HFFc6 (cell line): ENCODE measurements around the gene DGKZ. TPM values are rescaled to one million over a fixed set of nuclear protein-coding genes. Genes with fewer than 3 reads are reported as not detected.
"Not testable (repeated sequence)": the region's sequence is repeated elsewhere in the genome, so short reads cannot be mapped to it uniquely, and the experiment has no call there.

ENCODE experiments used
- DNase-seq: peaks from one replicate; pipeline ENCODE4 v3.0.0-alpha.2; 2018
- H3K27ac Mint-ChIP-seq: 2 replicates; pipeline ENCODE4 v1.8.0; 2020; ENCODE audit warnings: mild to moderate bottlenecking, mixed read lengths
- H3K27me3 Mint-ChIP-seq: 2 replicates; pipeline ENCODE4 v1.8.0; 2021; ENCODE audit warnings: mild to moderate bottlenecking, moderate library complexity, mixed read lengths; ENCODE audit not compliant: insufficient read depth
- H3K36me3 Mint-ChIP-seq: 2 replicates; pipeline ENCODE4 v1.8.0; 2021; ENCODE audit warnings: low read depth, mixed read lengths
- H3K4me1 Mint-ChIP-seq: 2 replicates; pipeline ENCODE4 v1.8.0; 2020; ENCODE audit warnings: low read depth, mixed read lengths
- H3K4me3 Mint-ChIP-seq: 2 replicates; pipeline ENCODE4 v1.8.0; 2020; ENCODE audit warnings: mild to moderate bottlenecking, moderate library complexity, mixed read lengths
- H3K9me3 Mint-ChIP-seq: 2 replicates; pipeline ENCODE4 v1.8.0; 2020; ENCODE audit warnings: mild to moderate bottlenecking, mixed read lengths
- CTCF ChIP-seq: fragments of 200-600 bp; sonication (generic); IDR thresholded peaks from 2 replicates; pipeline ENCODE4 v1.5.0; 2021; ENCODE audit warnings: antibody characterized with exemption, mild to moderate bottlenecking
- long read RNA-seq: library from polyadenylated mRNA; unstranded; transcript quantifications from one replicate; pipeline ENCODE4 v2.0.0, GENCODE V29; 2019
- total RNA-seq, 6 experiments: library from RNA; stranded (reverse); fragmentation: NEBNext Ultra II Directional; extraction: Animal tissue kit (Norgen Biotek cat#: 25700); gene quantifications; 2 replicates in 1 of 6; 3 replicates in 5 of 6; pipeline ENCODE4 v1.2.3, GENCODE V29; 2021

Gene DGKZ
- total RNA-seq, result 10 to 100 TPM; 40.4 to 49.8 (median 46.2) TPM
- long read RNA-seq, partial matches to known transcripts, result 5 of 5 reads
- long read RNA-seq, other reads (novel, unspliced or antisense), result 0 of 5 reads

GRCh38 chr11:46346886-46347636 is at the start of gene DGKZ:
Gene DGKZ (plus strand): TSS chr11:46347463. CDS start chr11:46347660, 197 bp downstream.
- Mint-ChIP-seq H3K27me3 (peaks cover 11% of the 10 kb centered on the region), H3K4me3 (peak within 1 kb of the TSS; percentile 86), H3K27ac (peak within 1 kb of the TSS; percentile 42; the same call in 1 of the 2 replicates), H3K9me3 (no peaks in the 10 kb centered on the region), H3K4me1 (peaks cover 26% of the 10 kb centered on the region), H3K36me3 (no peaks in the 10 kb centered on the region; the same call in 1 of the 2 replicates)
- DNase-seq, result peak; percentile 66
- TF ChIP-seq CTCF, result peak; percentile 81

- Mint-ChIP-seq H3K27ac (peak overlapping the region; percentile 90), H3K4me3 (peak overlapping the region; percentile 81)
These were observed 48.4 kb upstream of the DGKZ start for GRCh38 chr11:46298699-46299433.

GRCh38 chr11:46299451-46299961 is 47.8 kb upstream of the DGKZ start:
- DNase-seq, result peak; percentile 56

More at GRCh38 chr11:46298699-46299433, 48.4 kb upstream of the DGKZ start:
- Mint-ChIP-seq H3K9me3 (no peaks in the 10 kb centered on the region), H3K36me3 (peaks cover 10% of the 10 kb centered on the region), H3K4me1 (peaks cover 61% of the 10 kb centered on the region), H3K27me3 (peaks cover 2% of the 10 kb centered on the region)
- no peak for TF ChIP-seq CTCF
- peak; percentile 84 for DNase-seq

GRCh38 chr11:46300270-46300669 is 47.0 kb upstream of the DGKZ start:
- Mint-ChIP-seq H3K4me1 (peaks cover 51% of the 10 kb centered on the region), H3K4me3 (no peak overlapping the region), H3K27ac (no peak overlapping the region), H3K27me3 (peaks cover 2% of the 10 kb centered on the region), H3K9me3 (no peaks in the 10 kb centered on the region), H3K36me3 (peaks cover 13% of the 10 kb centered on the region)
- no peak for TF ChIP-seq CTCF
- no peak for DNase-seq

More at GRCh38 chr11:46299451-46299961, 47.8 kb upstream of the DGKZ start:
- H3K4me1 Mint-ChIP-seq, result peaks cover 55% of the 10 kb centered on the region
- H3K9me3 Mint-ChIP-seq, result no peaks in the 10 kb centered on the region
- H3K4me3 Mint-ChIP-seq, result peak overlapping the region; percentile 81
- H3K36me3 Mint-ChIP-seq, result peaks cover 10% of the 10 kb centered on the region
- H3K27ac Mint-ChIP-seq, result peak overlapping the region; percentile 90
- H3K27me3 Mint-ChIP-seq, result peaks cover 2% of the 10 kb centered on the region
- no peak; the same call in 1 of the 2 replicates for TF ChIP-seq CTCF

GRCh38 chr11:46302866-46303265 is 44.4 kb upstream of the DGKZ start:
- Mint-ChIP-seq H3K4me1 (peaks cover 38% of the 10 kb centered on the region), H3K36me3 (peaks cover 22% of the 10 kb centered on the region), H3K27ac (no peak overlapping the region), H3K4me3 (no peak overlapping the region), H3K27me3 (peaks cover 2% of the 10 kb centered on the region), H3K9me3 (no peaks in the 10 kb centered on the region)
- no peak for TF ChIP-seq CTCF
- no peak for DNase-seq

GRCh38 chr11:46304036-46304435 is 43.2 kb upstream of the DGKZ start:
- Mint-ChIP-seq H3K36me3 (peaks cover 26% of the 10 kb centered on the region), H3K4me1 (peaks cover 35% of the 10 kb centered on the region)
- not testable (repeated sequence) for H3K27ac Mint-ChIP-seq, H3K4me3 Mint-ChIP-seq, H3K27me3 Mint-ChIP-seq, H3K9me3 Mint-ChIP-seq, DNase-seq
